ENCODE data around the gene PIBF1.
"Not testable (repeated sequence)": the region's sequence is repeated elsewhere in the genome, so short reads cannot be mapped to it uniquely, and the experiment has no call there.

The PIBF1 gene

GRCh38 chr13:72908416-72908815 lies 126.5 kb downstream of the PIBF1 start:
- no peak for DNase-seq (ENCODE audit: low spot score)

DNA sequence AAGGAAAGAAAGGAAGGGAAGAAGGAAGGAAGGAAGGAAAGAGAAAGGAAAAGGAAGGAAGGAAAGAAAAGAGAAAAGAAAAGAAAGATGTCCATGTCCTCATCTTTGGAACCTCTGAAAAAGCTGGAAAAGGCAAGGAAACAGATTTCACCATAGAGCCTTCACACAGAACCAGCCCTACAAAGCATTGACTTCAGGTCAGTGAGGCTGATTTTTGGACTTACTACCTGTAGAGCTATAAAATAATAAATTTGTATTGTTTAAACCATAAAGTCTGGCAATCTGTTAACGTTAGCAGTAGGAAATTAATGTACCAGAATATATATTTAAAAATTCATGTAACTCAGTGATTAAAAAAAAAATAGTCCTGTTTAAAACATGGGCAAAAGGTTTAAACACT lies 130.0 kb downstream of the PIBF1 start:
- no peak for DNase-seq (ENCODE audit: low spot score)

DNA sequence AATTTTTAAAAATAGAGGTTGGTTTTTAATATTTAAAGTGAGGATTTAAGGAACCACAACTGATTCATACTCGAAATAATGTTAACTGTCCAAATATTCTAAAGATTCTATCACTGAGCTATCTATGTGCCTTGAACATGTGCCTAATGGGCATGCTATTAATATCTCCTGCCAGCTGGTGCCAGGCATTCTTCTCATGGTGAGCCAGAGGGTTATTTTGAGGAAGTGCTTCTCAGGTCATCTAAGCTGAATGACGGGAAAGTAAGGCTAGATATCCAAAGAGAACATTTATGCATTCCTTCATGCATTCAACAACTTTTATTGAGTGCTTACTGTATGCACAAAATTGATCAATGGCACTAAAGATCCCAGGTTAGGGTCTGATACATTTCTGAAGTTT lies 138.2 kb downstream of the PIBF1 start:
- no peak for DNase-seq (ENCODE audit: low spot score)

- DNase-seq (ENCODE audit: low spot score), result no peak
Observed at GRCh38 chr13:72931311-72931710, 149.4 kb downstream of the PIBF1 start.

GRCh38 chr13:72932250-72932649 lies 150.3 kb downstream of the PIBF1 start:
- DNase-seq (ENCODE audit: low spot score), result no peak

- not testable (repeated sequence) for DNase-seq (ENCODE audit: low spot score)
Observed at GRCh38 chr13:72946267-72946666, 164.3 kb downstream of the PIBF1 start.

GRCh38 chr13:72952529-72953141 lies 170.7 kb downstream of the PIBF1 start:
- no peak for DNase-seq (ENCODE audit: low spot score)

DNA sequence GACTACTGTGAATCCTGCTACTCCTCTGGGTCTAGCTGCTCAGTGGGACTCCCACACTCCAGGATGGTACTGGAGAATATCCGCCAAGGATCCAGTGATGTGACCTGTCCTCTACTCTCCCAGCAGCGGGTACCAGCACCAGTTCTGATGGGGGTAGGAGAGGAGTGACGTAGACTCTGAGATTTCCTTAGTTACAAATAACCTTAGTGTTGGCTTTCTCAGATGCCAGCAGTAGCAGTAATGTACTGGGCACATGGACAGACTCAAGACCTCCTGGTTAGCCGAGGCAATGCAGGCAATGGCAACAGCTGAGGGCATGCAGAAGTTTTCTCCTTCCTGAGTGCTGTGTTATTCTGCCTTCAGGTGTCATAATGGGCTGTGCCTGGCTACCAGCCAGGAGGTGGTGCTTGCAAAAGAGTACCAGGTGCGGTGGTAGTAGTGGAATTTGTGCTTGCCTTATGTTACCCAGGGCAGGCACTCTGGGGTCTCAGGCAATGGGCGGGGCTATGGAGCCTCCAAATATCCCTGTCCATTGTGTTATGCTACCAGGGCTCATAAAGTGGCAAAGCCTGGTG lies 171.5 kb downstream of the PIBF1 start:
- no peak for DNase-seq (ENCODE audit: low spot score)

- DNase-seq (ENCODE audit: low spot score), result peak; percentile 70
Observed at GRCh38 chr13:72959643-72960042, 177.7 kb downstream of the PIBF1 start.

DNA sequence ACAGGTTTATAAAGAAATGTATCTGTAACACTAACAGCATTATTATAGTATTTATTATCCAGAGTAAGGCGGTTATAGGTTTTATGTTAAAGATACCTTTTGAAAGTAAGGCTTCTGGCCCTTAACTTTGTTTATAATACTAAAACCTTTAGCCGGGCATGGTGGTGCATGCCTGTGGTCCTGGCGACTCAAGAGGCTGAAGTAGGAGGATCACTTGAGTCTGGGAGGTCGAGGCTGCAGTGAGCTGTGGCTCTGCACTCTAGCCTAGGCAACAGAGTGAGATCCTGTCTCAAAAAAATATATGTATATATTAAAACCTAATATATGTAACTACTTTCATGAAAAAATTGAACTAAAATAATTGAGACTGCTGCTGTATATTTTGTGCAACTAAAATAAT lies 178.2 kb downstream of the PIBF1 start:
- no peak for DNase-seq (ENCODE audit: low spot score)

- no peak for DNase-seq (ENCODE audit: low spot score)
Observed at GRCh38 chr13:72960541-72960940, 178.6 kb downstream of the PIBF1 start.

DNA sequence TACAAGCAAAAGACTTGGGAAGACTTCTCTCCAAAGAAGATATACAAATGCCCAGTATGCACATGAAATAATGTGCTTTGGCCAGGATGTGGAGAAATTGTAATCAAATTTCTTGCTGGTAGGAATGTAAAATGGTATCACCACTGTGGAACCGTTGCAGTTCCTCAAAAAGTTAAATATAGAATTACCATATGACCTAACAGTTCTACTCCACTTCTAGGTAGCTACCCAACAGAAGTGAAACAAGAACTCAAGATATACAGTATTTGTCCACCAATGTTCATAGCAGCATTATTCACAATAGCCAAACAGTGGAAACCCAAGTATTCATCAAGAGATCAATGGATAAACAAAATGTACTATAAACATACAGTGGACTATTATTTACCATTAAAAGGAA lies 181.8 kb downstream of the PIBF1 start:
- DNase-seq (ENCODE audit: low spot score), result no peak

GRCh38 chr13:72970301-72970880 lies 188.5 kb downstream of the PIBF1 start:
- no peak for DNase-seq (ENCODE audit: low spot score)

DNA sequence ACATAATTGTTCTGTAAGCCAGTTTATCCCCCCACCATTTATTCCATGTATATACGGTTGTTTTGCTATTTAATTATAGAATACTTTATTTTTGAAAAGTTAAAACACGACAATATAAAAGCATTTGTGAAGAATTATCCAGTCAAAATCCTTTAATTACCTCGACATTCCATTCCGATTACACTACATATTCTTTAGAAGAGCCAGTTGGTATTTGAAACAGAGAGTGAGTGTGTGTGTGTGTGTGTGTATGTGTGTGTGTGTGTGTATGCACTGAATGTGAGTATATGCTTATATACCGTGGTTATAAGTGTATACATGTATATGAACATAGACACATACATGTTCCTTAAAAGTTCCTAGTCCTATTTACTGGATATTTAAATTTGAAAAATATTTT lies 189.0 kb downstream of the PIBF1 start:
- DNase-seq (ENCODE audit: low spot score), result no peak

DNA sequence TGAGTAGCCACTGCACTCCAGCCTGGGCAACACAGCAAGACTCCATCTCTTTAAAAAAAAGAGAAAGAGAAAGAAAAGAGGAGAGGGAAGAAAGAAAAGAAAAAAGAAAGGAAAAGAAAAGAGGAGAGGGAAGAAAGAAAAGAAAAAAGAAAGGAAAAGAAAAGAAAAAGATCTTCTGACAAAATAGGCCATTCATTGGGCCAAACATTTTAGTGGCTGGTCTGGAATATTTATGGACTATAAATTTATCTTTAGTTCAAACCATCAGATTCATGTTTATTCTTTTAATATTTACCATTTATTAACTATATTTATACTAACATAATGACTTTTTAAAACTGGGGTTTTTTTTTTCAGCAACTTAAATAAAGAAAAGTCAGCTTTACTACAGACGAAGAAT lies 191.3 kb downstream of the PIBF1 start:
- DNase-seq (ENCODE audit: low spot score), result no peak

DNA sequence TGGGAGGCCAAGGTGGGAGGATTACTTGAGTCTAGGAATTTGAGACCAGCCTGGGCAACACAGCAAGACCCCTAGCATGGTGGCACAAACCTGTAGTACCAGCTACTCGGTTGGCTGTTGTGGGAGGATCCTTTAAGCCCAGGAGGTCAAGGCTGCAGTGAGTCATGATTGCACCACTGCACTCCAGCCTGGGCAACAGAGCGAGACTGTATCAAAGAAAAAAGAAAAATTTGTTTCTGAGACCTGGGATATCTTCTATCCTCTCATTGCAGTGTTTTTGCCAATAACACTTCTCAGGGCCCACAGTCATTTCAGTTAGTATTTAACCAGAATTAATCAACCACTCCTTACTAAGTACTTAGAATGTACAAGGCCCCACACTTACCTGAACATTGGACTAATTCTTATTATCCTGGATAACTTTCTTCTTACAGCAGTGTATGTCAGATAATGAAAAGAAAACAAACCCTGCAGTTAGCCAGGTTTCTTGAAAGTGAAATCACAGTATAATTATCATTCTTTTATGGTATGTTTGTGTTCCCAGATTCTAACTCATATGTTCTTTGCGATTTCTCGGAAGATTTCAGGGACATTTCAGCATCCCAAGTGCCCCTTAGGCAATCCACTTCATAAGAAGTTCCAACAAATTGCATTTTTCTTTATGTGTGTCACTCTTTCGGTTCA lies 201.3 kb downstream of the PIBF1 start:
- DNase-seq (ENCODE audit: low spot score), result no peak

DNA sequence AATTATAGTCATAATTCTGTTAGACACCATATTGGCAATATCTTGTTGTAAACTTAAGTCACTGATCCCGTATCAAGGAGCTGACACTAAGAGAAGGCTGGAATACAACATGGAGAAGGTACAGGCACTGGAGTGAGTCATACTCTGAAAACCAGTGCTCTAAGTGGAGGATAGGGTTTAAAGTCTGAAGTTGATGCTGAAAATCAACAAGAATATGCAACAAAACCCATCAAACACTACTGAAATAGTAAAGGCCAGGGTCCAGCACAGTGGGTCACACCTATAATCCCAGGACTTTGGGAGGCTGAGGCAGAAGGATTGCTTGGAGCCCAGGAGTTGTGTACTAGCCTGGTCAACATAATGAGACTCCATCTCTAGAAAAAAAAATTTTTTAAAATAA lies 203.7 kb downstream of the PIBF1 start:
- DNase-seq (ENCODE audit: low spot score), result no peak

GRCh38 chr13:72986197-72986596 lies 204.3 kb downstream of the PIBF1 start:
- DNase-seq (ENCODE audit: low spot score), result no peak

GRCh38 chr13:72990953-72991352 lies 209.0 kb downstream of the PIBF1 start:
- no peak for DNase-seq (ENCODE audit: low spot score)

- DNase-seq (ENCODE audit: low spot score), result no peak
Observed at GRCh38 chr13:72998012-72998411, 216.1 kb downstream of the PIBF1 start.

- peak; percentile 44 for DNase-seq (ENCODE audit: low spot score)
Observed at GRCh38 chr13:73000027-73000674, 218.2 kb downstream of the PIBF1 start.

DNA sequence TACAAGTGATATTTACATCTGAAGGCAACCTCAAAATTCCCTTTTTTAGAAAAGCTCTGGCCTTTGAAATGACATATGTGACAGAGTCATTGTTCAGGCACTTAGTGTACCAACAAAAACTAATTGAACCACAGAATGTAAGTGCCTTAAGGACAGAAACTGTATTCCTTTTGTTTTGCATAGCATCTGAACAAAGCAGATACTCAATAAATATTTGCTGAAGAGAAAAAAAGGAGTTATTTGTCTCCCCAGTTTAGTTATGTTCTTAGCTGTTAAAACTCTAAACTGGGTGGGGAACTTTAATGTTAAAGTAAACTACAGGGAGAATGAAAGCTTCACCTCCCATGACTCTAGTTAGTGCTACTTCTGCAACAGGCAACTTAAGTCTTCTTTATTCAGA lies 220.0 kb downstream of the PIBF1 start:
- no peak for DNase-seq (ENCODE audit: low spot score)

- DNase-seq (ENCODE audit: low spot score), result no peak
Observed at GRCh38 chr13:73011751-73012150, 229.8 kb downstream of the PIBF1 start.

All from kidney capillary endothelial cell (primary cell).